Lower leg skin (tissue), 4 donors: ENCODE data around the gene HSP90AB1. TPM values are rescaled to one million over a fixed set of nuclear protein-coding genes. Genes with fewer than 3 reads are reported as not detected.

Experiments
- DNase-seq, 2 donors: peaks; one replicate each; pipeline ENCODE4 v3.0.0-alpha.2; 2019; ENCODE audit warnings: low spot score in 2 of 2
- H3K4me3 ChIP-seq: fragments of 200-600 bp; sonication (generic); 2 replicates; pipeline ENCODE4 v1.5.1; 2017; ENCODE audit warnings: mild to moderate bottlenecking, low read depth; ENCODE audit not compliant: poor library complexity, severe bottlenecking
- POLR2A ChIP-seq, 2 donors: fragments of 450-650 bp; IDR thresholded peaks; one replicate each; pipeline ENCODE4 v1.6.1; 2016 to 2017; ENCODE audit warnings: antibody characterized with exemption in 2 of 2, mild to moderate bottlenecking in 1 of 2, moderate library complexity in 1 of 2
- WGBS, 2 donors: methylation state at CpG; one replicate each; pipeline ENCODE4 v1.1.5; 2018; 5-methylcytosine and 5-hydroxymethylcytosine counted together
- intact Hi-C: fragments of 100-400 bp; cut with DNase I; formaldehyde crosslinking; loops from one replicate; pipeline ENCODE4 v1.15.0; 2023; ENCODE audit warnings: low total_unique reads
- microRNA counts, 2 donors: library from miRNA; unstranded; fragments of <30 nt; microRNA quantifications; one replicate each; lab custom pipeline; 2016
- total RNA-seq, 4 donors: library from RNA; depleted of rRNA; stranded (reverse); fragments of >200 nt; gene quantifications; one replicate each; pipeline ENCODE4 v1.1.0, GENCODE V29; 2016
- TF ChIP-seq, protein P1 (sequence below), 3 donors: fragments of 450-650 bp; IDR thresholded peaks; one replicate each; pipeline ENCODE4 v1.5.1; 2016; ENCODE audit warnings: antibody characterized with exemption in 3 of 3, mild to moderate bottlenecking in 3 of 3, moderate library complexity in 2 of 3

The HSP90AB1 gene
- total RNA-seq, 4 donors from 2014 or later, result 505 to 604 (median 551) TPM

DNA sequence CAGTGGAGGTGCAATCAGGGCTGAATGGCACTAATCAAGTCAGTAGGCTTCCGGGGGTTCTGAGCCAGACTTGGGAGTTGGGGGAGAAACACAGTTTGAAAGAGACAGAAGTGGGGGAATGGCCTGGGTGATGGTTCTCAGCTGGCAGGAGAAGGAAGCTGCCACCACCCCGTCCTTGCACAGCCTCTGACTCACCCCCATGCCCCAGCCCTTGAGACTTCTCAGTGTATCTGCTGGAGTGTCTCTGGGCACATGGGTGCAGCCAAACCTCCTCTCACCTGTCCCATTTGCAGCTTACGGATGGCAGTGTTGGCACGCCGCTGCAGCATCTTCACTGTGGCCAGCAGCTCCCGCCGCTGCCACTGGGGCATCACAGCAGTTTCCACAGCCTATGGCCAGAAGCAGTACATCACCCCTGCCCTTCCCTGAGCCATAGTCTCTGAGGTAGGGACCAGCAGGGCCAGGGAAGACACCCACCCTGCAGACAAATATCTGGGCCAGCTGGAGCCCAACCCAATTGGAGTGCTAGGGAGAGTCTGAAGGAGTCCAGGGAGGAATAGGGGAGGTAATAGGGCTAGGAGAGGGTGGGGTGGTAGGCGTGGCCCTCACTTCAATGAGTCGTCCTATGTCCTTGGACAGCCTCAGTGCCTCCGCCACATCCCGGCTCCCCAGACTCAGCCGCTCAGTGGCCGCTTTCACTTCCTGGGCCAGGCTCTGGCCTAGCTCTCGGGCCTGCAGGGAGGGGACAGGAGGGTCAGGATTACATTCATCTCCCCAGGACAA lies 55.1 kb downstream of the HSP90AB1 start:
- WGBS, 2 donors, result 88% methylated on average over 14 of the region's 14 CpGs
- no peak overlapping the region for H3K4me3 ChIP-seq
- TF ChIP-seq, protein P1, sequence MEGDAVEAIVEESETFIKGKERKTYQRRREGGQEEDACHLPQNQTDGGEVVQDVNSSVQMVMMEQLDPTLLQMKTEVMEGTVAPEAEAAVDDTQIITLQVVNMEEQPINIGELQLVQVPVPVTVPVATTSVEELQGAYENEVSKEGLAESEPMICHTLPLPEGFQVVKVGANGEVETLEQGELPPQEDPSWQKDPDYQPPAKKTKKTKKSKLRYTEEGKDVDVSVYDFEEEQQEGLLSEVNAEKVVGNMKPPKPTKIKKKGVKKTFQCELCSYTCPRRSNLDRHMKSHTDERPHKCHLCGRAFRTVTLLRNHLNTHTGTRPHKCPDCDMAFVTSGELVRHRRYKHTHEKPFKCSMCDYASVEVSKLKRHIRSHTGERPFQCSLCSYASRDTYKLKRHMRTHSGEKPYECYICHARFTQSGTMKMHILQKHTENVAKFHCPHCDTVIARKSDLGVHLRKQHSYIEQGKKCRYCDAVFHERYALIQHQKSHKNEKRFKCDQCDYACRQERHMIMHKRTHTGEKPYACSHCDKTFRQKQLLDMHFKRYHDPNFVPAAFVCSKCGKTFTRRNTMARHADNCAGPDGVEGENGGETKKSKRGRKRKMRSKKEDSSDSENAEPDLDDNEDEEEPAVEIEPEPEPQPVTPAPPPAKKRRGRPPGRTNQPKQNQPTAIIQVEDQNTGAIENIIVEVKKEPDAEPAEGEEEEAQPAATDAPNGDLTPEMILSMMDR (IDR thresholded peaks at IDR 0.05), result no peak
- no peak for TF ChIP-seq POLR2A (IDR thresholded peaks at IDR 0.05)
- intact Hi-C loops, result no loop called here
- no peak for DNase-seq

DNA sequence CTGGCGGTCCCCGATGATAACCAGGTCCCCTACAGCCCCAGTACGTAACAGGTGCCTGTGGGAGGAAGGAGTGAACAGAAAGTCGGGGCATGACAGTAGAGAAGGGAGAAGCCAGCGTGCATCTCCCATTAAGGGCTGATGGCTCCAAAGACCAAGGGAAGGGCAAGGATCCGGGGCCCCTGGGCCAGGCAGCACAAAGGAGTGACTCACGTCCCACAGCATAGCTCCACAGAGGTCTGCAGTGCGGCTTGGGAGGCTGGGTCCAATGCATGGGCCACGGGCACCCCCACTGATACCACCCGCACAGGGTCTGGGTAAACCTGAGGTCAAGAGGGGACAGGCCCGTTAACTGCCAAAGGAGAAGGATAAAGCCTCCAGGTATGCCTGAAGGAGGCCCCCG lies 56.0 kb downstream of the HSP90AB1 start:
- TF ChIP-seq POLR2A (IDR thresholded peaks at IDR 0.05), result no peak
- TF ChIP-seq, protein P1 (IDR thresholded peaks at IDR 0.05), result no peak
- 88 to 97% methylated on average over 10 to 12 of the region's 12 CpGs for WGBS, 2 donors
- no peak for DNase-seq
- no peak overlapping the region for H3K4me3 ChIP-seq
- intact Hi-C loops, result no loop called here

MicroRNAs encoded within 50 kb of the gene (microRNA counts, 767-probe panel; counts per million panel counts)
- microRNA hsa-miR-4647 (lab: Ali Mortazavi, UCI), result 0 to 358 counts per million in 2 donors

Other genes with a start within 250 kb of the HSP90AB1 start
- 10 to 100 TPM; 45.7 to 74.3 (median 52.0) TPM for gene MRPL14, start 119.6 kb upstream of the HSP90AB1 start, total RNA-seq
- gene TMEM63B, start 119.5 kb upstream of the HSP90AB1 start, total RNA-seq, result 10 to 100 TPM; 73.4 to 91.2 (median 87.7) TPM
- gene CAPN11, start 88.3 kb upstream of the HSP90AB1 start, total RNA-seq, result 1 to 10 TPM in 2 of 4 donors, under 1 TPM in 2; 0.72 to 1.1 (median 0.89) TPM
- gene MYMX, start 30.2 kb upstream of the HSP90AB1 start, total RNA-seq, result under 1 TPM in 1 of 4 donors, not detected in 3; 0.69 TPM
- 10 to 100 TPM; 54.6 to 86.4 (median 82.5) TPM for gene SLC29A1, start 23.5 kb upstream of the HSP90AB1 start, total RNA-seq
- 10 to 100 TPM; 18.0 to 40.6 (median 32.6) TPM for gene SLC35B2, start 10.4 kb downstream of the HSP90AB1 start, total RNA-seq
- gene NFKBIE, start 18.4 kb downstream of the HSP90AB1 start, total RNA-seq, result 10 to 100 TPM; 10.8 to 21.1 (median 17.3) TPM
- under 1 TPM in 2 of 4 donors, not detected in 2; 0.10 to 0.42 TPM for gene TMEM151B, start 23.3 kb downstream of the HSP90AB1 start, total RNA-seq
- gene AARS2, start 66.2 kb downstream of the HSP90AB1 start, total RNA-seq, result 10 to 100 TPM in 3 of 4 donors, 1 to 10 TPM in 1; 5.9 to 15.7 (median 12.8) TPM
- gene SPATS1, start 95.5 kb downstream of the HSP90AB1 start, total RNA-seq, result under 1 TPM in 1 of 4 donors, not detected in 3; 0.23 TPM
- 10 to 100 TPM; 12.3 to 19.2 (median 13.9) TPM for gene CDC5L, start 140.6 kb downstream of the HSP90AB1 start, total RNA-seq